GM18526 (cell line): Measurements from ENCODE around the gene CYLD.

Experiments
- POLR2A ChIP-seq: IDR thresholded peaks from 3 replicates; pipeline ENCODE4 v1.6.1; 2011; ENCODE audit not compliant: insufficient read length; ENCODE audit errors: extremely low read depth

CYLD gene

GRCh38 chr16:50743581-50744225 lies 1.8 kb downstream of the CYLD start:
- TF ChIP-seq POLR2A = no peak

- no peak for TF ChIP-seq POLR2A
Measured at GRCh38 chr16:50744881-50745280, 3.0 kb downstream of the CYLD start.

GRCh38 chr16:50745940-50746339 lies 4.1 kb downstream of the CYLD start:
- no peak for TF ChIP-seq POLR2A

- TF ChIP-seq POLR2A = no peak
Measured at GRCh38 chr16:50747207-50747956, 5.5 kb downstream of the CYLD start.

- no peak for TF ChIP-seq POLR2A
Measured at GRCh38 chr16:50751528-50751927, 9.6 kb downstream of the CYLD start.

GRCh38 chr16:50752471-50753235 lies 10.8 kb downstream of the CYLD start:
- no peak for TF ChIP-seq POLR2A

GRCh38 chr16:50756473-50756872 lies 14.6 kb downstream of the CYLD start:
- TF ChIP-seq POLR2A = no peak

GRCh38 chr16:50761267-50761666 lies 19.4 kb downstream of the CYLD start:
- no peak for TF ChIP-seq POLR2A

- no peak for TF ChIP-seq POLR2A
Measured at GRCh38 chr16:50762241-50762640, 20.4 kb downstream of the CYLD start.

GRCh38 chr16:50763211-50763610 lies 21.3 kb downstream of the CYLD start:
- no peak for TF ChIP-seq POLR2A

- no peak for TF ChIP-seq POLR2A
Measured at GRCh38 chr16:50765260-50765659, 23.4 kb downstream of the CYLD start.

GRCh38 chr16:50765861-50766260 lies 24.0 kb downstream of the CYLD start:
- TF ChIP-seq POLR2A = no peak

GRCh38 chr16:50767197-50767596 lies 25.3 kb downstream of the CYLD start:
- no peak for TF ChIP-seq POLR2A

- no peak for TF ChIP-seq POLR2A
Measured at GRCh38 chr16:50771366-50771765, 29.5 kb downstream of the CYLD start.

- no peak for TF ChIP-seq POLR2A
Measured at GRCh38 chr16:50774405-50774804, 32.5 kb downstream of the CYLD start.

- TF ChIP-seq POLR2A = no peak
Measured at GRCh38 chr16:50774960-50775359, 33.1 kb downstream of the CYLD start.
